Fibroblast of mammary gland (primary cell): ENCODE measurements around the gene FARSB.

Source experiments
- DNase-seq: peaks from one replicate; pipeline ENCODE4 v3.0.0-alpha.2; 2010; ENCODE audit warnings: low read depth
- H3K4me3 ChIP-seq: 2 replicates; pipeline ENCODE4 v1.5.1; 2011; ENCODE audit warnings: low read depth, mild to moderate bottlenecking, low read length, moderate library complexity; ENCODE audit not compliant: control insufficient read depth
- TF ChIP-seq, protein P1 (sequence below): conservative IDR thresholded peaks from 2 replicates; pipeline ENCODE4 v1.5.1; 2011; ENCODE audit warnings: low read depth, low read length, inconsistent platforms; ENCODE audit not compliant: control insufficient read depth, insufficient read depth

FARSB gene

DNA sequence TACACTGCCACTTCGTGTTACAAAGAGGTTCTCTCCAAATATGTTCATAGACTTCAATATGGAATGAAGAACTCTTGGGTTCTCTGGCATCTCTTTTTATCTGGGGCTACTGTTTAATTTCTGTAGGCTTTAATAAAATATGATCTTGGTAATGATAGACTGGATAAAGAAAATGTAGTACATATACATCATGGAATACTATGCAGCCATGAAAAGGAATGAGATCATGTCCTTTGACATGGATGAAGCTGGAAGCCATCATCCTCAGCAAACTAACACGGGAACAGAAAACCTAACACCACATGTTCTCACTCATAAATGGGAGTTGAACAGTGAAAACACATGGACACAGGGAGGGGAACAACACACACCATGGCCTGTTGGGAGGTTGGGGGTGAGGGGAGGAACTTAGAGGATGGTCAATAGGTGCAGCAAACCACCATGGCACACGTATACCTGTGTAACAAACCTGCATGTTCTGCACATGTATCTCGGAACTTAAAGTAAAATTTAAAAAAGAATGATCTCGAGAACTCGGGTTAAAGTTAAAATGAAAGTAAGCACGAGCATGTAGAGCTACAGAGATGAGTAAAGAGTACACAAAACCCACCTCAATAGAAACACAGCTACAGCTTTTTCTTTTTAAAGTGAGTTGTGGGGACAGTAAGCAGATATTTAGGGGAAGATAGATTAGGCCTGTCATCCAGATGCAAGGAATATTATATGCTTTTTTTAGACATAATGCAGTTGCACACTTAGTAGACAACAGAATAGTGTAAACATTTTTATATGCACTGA, 129.2 kb downstream of the FARSB start:
- TF ChIP-seq, protein P1, sequence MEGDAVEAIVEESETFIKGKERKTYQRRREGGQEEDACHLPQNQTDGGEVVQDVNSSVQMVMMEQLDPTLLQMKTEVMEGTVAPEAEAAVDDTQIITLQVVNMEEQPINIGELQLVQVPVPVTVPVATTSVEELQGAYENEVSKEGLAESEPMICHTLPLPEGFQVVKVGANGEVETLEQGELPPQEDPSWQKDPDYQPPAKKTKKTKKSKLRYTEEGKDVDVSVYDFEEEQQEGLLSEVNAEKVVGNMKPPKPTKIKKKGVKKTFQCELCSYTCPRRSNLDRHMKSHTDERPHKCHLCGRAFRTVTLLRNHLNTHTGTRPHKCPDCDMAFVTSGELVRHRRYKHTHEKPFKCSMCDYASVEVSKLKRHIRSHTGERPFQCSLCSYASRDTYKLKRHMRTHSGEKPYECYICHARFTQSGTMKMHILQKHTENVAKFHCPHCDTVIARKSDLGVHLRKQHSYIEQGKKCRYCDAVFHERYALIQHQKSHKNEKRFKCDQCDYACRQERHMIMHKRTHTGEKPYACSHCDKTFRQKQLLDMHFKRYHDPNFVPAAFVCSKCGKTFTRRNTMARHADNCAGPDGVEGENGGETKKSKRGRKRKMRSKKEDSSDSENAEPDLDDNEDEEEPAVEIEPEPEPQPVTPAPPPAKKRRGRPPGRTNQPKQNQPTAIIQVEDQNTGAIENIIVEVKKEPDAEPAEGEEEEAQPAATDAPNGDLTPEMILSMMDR, result no peak
- no peak for DNase-seq
- no peak overlapping the region for H3K4me3 ChIP-seq

DNA sequence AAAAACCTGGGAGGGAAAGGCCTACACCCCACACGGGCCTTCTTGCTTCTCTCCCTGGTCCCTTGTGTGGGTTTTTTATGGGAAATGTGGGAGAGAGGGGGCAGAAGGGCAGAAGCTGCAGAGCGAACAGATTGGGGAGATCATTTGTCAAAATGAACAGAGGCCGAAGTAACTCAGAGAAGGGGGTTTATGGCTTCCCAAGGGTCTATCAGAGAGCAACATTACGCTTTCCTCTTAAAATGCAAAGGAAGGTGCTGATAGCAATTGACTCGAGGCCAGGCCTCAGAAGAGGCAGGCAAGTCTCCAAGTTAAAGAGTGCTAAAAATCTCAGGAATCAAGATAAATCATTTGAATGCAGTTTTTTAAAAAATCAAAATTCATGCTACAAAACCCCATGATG, 130.1 kb downstream of the FARSB start:
- TF ChIP-seq, protein P1, result no peak
- no peak overlapping the region for H3K4me3 ChIP-seq
- DNase-seq, result no peak

DNA sequence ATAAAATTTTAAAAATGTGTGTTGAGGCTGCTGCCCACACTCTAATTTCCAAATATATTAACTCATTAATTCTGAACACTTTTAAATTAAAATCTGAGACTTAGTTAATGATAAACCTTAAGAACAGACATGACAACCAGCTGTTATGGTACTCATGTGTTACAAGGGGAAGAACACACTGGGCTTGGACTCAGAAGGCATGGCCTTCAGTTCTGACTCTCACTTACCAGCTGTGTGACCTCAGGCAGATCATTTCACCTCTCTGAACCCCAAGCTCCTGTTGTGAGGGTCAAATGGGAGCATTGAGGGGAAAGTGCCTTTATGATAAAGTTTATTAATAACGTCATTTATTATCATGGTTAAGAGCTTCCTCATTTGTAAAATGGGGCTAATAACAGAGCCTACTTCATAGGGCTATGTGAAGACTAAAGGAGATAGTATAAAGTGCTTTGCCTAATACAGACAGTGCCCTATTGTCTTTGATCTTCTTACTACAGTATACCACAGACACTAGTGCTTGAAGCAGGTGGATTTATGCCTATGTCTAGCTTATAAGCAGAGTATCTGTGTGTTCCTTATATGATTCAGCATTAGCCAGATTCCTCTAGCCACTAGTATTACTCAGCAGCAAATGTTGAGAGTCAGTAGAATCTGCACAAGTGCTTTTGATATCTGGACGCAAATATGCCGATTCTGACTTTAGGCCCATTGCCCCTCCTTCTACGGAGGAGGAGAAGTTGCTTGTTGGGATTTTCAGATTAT, 131.9 kb downstream of the FARSB start:
- no peak overlapping the region for H3K4me3 ChIP-seq
- no peak for DNase-seq
- TF ChIP-seq, protein P1, result no peak

DNA sequence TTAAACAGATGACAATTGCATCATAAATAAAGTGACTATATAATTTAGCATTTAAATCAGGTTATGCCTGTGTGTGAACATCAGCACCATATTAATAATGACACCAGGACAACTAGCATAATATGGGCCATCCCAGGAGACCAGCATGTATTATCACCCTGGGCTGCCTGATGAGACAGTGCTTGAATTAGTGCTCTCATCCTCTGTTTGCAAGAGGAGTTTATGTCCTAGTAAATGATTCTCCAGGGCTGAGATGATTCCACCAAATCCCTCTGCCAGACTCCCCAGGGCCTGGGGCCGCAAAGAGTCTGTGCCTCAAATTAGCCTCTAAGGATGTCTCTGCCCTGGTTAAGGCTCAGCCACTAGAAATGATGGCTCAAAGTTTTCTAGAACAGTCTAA, 133.8 kb downstream of the FARSB start:
- TF ChIP-seq, protein P1, result no peak
- H3K4me3 ChIP-seq, result no peak overlapping the region
- no peak for DNase-seq

DNA sequence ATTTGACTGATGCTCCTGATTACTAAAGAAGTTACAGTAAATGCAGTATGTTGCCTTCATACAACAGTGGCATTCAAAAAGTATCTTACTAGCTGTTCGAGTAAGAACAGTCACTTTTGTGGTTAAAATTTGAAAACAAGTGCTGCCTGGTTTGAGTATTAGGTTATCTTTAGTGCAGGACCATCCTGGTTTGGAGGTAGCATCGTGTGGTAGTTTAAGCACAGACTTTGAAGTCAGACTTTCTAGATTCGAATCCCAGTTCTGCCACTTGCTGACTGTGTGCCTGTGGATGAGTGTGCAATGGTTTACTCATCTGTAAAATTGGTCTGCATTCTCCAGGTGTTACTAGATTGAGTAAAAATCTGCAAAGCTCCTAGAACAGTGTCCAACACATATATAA, 134.8 kb downstream of the FARSB start:
- TF ChIP-seq, protein P1, result no peak
- H3K4me3 ChIP-seq, result no peak overlapping the region
- no peak for DNase-seq
